HG02981 (cell line): ENCODE results near the gene PDE7B.

Experiments used
- ATAC-seq: cut with Tn5 transposase; IDR thresholded peaks from one replicate; pipeline ENCODE4 v1.9.1; 2021; ENCODE audit warnings: mild to moderate bottlenecking, moderate library complexity; ENCODE audit not compliant: unreplicated experiment

PDE7B gene

DNA sequence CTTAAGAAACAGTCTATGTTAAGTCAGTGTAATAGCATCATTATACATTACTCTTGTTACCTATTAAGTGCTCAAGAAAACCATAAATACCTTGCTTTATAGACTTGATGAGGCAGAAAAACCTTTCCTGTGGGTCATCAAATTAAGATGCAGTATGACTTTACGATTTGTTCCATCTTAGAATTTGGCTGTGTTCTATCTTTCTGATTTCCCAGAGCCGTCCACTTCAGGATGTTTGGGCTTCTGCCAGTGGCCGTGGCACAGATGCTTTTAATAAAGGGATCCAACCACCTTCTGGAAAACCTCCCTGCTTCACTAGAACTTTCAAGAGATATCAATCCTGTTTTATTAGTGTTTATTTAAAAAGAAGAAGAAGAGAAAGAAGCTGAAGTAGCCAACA lies 71.2 kb downstream of the PDE7B start:
- no peak for ATAC-seq

DNA sequence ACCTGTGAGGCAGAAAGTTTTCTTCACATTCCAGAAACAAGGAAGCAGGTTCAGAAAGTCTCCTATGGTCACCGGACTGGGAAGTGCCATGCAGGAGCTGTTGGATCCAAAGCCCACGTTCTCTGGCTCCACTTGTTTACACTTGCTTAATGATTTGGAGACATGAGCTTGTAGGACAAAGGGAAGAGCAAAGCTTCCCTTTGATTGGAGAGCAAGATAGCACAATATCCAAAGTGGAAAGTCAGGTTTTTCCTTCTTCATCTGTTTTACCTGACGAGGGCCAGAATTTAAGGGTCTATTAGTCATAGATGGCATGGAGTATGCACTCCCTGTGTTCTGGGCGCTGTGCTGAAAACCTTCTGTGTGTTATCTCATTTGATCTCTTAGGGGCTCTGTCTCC lies 81.2 kb downstream of the PDE7B start:
- no peak for ATAC-seq

DNA sequence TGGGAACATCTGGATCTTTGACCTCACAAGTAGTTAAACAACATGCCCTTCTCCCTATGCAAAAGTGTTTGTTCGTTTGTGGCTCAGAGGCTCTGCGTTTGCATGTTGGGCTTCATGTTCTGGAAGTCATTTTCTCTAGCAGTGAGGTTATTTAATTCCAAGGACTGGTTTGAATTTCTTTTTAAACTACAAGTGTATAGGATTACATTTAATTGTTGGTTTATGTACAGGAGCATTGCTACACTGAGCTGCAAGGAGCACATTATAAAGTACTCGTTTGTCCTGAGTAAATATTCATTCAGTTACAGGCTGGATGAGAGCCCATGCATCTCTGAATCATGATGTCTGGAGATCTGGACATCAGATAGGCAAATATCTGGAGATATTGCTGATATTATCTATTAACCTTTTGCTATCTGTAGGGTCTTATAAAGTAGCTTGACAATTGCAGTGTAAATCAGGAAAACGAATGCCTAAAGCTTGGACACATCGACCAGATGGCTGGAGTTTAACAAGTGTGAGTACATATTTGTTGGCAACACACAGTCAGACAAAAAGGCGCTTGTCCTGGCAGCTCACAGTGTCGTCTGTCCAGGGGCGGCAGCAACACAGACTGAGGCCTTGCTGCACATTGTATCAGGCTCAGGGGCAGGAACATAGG lies 84.6 kb downstream of the PDE7B start:
- ATAC-seq = no peak

DNA sequence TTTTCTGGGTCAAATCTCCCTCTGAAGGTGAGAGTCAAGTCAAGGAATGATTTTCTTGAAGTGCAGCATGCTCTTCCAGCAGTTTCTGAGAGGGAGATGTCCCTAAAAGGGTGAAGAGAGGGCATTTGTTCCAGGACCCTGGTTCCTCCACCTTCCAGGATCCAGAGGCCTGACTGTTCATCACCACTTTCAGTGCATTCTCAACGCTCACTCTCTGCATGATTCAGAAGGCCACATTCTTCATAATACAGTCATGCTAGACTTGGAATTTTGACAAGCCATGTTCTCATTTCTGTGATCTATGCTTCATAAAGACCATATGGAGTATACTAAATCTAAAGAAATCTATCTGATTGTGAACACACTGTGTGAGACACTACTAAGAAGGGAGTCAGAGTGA lies 85.1 kb downstream of the PDE7B start:
- no peak for ATAC-seq

DNA sequence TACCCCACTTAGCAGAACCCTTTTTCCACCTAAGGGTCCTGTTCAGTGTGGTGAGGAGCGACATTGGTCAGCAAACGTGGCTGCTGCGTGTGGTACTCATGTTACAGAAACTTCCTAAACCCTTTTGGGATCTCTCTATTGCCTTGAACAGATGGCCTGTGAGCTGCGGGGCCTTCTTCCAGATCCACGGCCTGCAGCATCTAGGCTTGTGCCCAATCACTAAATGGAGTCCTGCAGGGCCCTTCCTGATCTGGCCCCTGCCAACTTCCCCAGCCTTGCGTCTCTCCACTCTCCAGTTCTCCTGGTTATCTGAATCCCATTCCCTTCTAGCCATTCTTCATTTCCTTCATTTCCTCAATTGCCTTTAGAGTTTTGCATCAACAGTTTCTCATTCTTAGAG lies 85.6 kb downstream of the PDE7B start:
- ATAC-seq = no peak

DNA sequence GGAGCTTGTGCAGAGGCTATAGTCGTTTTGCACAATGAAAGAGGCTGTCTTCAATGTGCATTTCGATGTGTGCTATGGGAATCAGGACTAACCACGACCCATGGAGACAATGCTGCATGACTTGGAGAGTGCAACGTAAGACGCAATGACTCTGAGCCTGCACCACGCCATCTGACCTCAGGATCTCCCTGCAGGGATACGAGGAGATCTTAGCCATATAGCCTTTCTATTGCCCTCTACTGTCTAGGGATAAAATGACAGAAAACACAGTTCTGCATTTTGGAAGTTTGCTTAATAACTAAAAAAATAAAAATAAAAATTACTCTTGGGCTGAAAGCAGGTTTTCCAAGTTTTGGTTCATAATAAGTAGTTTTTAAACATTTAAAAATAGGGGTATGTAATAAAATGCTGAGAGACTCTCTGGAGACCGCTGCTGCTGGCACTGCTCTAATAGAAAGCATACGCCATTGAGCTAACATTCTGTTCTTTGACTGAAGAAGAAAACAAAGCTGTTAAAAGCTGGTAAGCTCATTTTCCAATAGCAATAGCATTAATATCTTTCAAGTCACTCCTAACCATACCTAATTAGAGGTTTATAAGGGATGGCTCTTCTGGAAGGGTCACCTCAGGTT lies 87.2 kb downstream of the PDE7B start:
- ATAC-seq = no peak

DNA sequence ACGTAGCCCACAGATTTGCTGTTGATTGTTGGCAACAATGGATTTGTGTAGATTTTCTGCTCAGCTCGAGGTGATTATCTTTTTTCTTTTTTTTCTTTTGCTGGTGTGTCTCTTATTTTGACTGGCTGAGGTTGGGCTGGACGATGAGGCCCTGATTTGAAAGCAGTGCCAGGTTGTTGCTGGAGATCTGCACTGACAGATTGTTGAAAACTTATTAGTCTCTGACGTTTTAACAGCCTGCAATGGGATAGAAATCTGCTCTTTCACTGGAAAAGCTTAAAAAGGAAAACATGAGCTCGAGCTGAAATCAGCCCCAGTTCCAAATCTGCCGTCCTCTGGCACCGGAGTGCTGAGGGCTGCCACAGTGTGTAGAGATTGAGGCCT lies 87.7 kb downstream of the PDE7B start:
- ATAC-seq = no peak

DNA sequence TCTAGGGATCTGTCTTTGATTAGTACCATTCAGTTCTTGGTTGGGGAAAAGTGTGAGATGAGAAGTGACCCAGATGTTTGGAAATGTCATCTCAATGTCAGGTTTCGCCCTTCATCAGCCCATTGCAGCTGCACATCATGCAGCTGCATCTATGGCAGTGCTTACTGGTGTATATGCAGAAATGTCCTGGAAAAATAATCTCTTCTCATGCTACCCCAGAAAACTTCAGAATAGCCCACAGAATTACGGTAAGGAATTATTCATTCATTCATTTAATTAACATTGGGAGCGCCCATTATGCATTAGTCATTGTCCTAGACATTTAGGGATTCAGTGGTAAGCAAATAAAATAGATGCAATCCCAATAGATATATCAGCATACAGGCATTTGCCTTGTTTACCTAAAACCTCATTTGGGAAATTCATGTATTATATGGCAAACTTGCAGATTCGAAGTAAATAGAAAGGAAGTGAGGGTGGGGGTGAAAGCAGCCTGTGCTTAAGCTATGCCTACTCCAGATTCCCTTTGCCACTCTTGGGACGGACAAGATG lies 89.2 kb downstream of the PDE7B start:
- ATAC-seq = no peak

DNA sequence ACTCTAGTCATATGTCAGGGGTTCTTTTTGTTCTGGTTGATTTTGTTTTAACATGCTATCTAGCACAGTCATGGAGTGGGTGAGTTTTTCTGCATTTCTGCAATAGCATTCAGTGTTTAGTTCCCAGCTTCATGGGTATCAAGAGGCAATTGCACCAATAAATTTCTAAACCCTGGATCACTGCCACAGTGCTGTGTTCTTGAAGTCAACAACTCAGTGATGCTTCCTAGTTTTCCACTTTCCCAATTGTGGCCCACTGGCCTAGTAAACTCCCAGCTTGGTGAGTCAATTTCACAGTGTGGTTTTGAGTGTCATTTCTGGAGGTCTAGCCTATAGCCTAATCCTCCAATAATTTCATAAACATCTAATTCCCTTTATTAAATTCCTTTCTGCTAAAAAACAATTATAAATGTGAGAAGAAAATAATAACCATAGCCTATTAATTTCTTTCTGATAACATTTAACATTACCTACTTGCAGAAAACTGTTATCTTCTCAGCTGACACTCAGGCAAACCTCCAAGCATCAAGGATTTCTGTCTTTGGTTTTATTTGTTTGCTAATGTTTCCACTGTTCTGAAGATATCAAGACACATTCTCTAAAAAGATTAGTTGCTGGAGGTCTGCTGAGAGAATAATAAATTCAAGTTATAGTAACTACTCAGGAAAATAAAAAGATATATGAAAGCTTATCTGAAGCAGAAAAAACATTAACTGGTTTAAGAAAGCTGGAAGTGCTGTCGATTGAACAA lies 89.9 kb downstream of the PDE7B start:
- no peak for ATAC-seq

DNA sequence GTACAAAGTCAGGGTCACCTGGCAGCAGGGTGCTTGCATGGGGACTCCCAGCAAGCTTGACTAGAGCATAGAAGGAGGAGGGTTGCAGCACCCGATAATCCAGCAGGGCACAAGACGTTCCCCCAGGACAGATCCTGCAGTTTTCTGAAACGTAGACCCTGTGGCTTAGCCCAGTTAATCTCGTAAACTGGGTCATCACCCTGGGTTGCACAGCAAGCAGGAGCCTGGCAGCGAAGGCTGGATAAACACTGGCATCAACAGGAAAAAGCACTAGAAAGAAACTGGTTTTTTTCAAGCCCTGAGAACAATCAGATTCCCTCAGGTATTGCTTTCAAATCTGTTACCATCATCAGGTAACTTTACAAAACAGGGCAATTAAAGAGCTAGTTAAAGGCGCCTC lies 92.6 kb downstream of the PDE7B start:
- no peak for ATAC-seq

DNA sequence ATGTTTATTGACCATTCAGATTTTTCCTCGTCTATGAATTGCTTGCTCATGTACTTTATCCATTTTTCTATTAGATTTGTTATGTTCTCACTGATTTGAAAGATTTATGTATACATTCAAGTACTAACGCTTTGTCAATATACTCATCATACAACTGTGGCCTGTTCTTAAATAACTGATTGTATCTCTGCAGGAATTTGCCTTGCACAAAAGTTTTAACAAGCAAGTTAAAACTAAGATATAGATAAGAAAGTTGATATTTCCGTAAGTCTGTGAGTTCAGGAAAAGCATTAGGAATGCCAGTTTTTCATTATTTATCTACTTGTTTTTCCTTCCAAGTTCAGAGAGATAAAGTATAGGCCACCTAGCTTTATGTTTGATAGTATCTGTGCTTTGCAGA lies 95.2 kb downstream of the PDE7B start:
- no peak for ATAC-seq

DNA sequence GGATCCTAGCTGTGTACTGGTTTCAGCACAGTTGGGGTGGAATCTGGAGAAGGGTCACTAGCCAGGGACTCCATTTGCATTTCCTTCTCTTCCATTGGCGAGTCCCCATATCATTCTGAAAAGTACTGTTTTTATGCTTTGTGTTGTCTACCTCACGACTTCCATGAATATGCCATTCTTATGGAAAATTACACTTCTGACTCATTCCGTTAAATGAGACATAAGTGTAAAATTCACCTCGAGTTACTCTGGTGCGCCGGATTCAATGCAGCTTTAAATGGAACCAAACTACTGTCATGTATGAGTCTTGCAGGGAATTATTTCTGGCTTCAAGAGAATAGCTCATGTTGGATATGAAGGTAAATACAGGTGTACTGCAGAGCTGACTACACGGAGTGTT lies 99.2 kb downstream of the PDE7B start:
- no peak for ATAC-seq

DNA sequence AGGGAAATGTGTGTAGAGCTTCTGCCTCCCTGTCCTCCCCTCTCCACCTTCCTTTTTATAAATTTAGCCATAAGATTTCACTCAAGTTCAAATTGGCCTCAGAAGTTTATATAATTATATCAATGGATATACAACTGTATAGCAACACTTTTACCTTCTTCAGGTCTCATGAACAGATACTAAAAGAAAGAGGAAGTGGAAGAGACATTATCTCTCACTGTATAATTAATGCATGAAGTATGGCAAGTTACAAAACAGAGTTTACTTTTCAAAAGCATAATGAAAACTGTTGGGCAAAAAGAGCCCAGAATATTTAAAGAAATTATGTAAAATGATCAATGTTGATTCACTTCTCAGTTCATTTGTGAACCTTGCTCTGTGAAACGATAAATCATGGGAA lies 99.7 kb downstream of the PDE7B start:
- no peak for ATAC-seq

DNA sequence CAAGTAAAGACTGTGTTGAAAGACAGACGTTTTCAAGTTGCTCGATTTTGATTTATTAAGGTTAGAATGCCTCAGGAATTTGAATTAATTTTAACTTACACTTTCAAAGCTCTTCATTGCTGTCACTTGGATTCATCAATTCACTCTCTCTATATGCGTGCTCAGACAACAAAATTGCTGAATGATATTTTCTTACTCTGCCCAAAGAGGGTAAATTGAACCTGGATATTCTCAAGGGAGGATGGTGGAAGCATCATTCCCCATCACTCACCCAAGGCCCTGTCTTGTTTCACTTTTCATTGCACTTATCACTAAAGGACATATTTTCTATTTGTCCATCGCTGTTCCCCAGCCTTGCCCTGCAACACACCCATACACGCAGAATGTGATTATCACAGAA lies 102.3 kb downstream of the PDE7B start:
- no peak for ATAC-seq

DNA sequence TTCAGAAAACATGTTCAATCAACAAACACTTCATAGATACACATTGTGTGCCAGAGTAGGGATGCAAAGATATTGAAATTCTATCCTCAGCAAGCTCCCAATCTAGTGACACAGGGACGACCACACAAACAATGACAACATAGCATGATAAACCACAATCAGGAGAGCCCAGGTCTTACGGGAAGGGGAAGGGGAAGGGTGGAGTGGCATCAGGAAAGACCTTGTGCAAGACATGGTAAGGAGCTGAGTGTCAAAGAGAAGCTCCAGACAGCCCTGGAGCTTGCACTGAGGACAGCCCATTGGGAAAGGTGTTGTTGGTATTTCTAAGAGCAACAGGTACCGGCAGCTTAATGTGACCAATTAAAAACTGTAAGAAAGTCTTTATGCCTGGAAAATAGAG lies 103.6 kb downstream of the PDE7B start:
- no peak for ATAC-seq

DNA sequence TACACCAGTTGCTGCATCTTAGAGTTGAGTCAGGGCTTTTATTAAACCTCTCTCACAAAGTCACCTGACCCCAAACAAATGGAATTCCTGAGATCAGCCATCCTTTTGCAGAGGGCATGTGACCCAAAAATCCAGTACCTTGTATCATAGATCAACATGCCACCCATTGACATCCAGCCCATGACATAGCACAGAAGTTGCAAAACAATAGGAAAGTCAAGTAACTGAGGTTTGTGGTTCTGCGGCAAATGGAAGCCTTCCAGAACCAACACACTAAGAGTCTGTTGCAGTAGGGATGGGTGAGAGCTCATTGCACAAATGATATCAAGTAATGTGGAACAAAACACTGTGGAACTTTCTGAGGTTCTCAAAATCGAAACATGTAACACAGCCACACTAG lies 111.2 kb downstream of the PDE7B start:
- no peak for ATAC-seq

DNA sequence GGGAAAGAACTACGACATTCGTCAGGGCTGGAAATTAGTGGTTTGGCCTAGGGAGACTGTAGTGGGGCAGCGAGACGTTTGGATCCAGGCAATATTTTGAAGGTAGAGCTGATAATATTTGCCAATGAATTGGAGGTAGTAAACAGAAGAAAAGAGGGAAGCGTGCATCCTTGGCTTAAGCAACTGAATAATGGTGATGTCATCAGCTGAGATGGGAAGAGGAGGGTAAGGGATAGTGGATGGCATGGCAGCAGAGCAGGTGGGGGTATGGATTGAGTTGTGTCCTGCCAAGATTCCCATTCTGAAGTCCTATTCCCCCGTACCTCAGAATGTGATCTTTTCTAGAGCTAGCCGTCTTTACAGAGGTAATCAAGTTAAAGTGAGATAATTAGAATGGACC lies 119.2 kb downstream of the PDE7B start:
- no peak for ATAC-seq

DNA sequence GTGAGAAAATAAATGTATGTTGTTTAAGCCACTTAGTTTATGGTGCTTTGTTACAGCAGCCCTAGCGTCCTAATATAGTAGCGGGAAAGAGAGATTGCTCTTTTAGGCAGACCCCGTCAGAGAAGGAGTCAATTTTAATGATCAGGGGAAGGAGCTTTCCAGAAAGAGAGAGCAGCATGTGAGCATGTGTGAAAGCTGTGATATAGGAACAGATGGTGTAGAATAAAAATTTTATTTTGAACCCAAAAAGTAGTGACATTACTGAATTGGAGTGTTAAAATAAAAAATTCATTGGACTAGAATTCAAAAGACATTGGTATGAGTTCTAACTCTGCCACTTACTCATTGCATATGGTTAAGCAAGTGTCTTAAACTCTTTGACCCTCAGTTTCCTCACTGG lies 119.8 kb downstream of the PDE7B start:
- no peak for ATAC-seq

DNA sequence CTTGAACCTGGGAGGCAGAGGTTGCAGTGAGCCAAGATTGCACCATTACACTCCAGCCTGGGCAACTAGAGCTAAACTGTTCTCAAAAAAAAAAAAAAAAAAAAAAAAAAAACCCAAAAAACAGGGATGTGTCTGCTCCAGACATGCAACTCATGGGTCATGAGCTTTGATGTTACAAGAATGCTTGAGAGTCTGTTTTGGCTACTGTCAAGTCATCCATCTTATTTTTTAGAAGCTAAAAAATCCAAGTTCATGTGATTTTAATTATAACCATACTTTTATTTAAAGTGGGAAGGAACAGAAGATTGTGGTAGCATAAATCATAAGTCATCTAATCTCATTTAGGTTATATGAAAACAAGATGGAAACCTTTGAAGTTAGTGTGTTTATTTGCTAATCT lies 120.6 kb downstream of the PDE7B start:
- no peak for ATAC-seq

DNA sequence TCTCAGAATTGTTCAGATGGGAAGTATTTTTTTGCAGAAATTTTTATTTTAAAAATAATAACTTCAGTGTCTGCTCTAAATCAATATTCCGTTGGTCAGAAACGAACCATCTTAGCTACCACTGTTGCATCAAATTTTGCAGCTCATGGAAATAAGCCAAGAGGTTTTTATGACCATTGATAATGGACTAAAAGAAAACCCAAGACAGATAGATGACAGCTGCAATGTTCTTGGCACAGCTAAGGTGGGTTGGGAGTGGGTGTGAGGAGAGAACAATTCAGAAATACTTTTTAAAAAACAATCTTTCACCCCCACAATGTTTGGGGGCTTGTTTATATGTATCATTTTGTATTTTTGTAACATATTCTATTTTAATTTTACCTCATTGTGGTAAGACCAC lies 121.1 kb downstream of the PDE7B start:
- no peak for ATAC-seq

DNA sequence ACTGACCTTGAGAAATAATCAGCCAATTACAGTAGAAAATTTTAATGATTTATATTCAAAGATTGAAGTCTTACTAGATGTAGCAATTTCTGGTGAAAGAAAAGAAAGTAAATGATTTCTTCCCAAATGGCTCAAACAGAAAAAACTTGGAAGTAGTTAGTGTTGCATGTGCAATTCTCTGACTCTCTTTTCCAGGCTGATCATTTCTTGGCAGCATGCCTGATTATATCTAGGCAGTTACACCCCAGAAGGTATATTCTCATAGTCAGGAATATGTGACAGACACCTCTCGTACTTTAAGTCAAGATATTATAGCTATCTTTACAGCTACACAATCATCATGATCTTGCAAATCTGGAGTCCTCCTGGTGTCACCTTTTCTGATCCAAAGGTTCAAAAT lies 122.9 kb downstream of the PDE7B start:
- ATAC-seq = no peak

DNA sequence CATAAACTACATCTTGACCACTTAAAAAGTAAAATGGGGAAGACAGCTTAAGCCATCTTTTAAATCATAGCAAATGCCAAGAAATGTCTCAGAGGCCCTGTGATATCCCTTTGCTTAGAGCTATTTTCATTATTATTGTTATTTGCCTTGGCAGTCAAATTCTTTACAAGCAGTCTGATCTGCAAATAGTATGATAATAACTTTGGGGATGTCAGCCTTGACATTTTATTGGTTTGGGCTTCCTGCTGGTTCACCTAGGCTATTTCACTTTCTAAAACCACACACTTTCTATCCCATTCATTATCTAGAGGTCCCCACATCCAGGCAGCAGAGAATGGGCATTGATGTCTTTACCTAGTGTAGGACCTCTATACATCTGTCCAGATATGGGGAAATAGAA lies 125.1 kb downstream of the PDE7B start:
- no peak for ATAC-seq
